ENCODE results near the gene DYNLT2B.
"Not testable (repeated sequence)": the region's sequence is repeated elsewhere in the genome, so short reads cannot be mapped to it uniquely, and the experiment has no call there.

DYNLT2B gene

DNA sequence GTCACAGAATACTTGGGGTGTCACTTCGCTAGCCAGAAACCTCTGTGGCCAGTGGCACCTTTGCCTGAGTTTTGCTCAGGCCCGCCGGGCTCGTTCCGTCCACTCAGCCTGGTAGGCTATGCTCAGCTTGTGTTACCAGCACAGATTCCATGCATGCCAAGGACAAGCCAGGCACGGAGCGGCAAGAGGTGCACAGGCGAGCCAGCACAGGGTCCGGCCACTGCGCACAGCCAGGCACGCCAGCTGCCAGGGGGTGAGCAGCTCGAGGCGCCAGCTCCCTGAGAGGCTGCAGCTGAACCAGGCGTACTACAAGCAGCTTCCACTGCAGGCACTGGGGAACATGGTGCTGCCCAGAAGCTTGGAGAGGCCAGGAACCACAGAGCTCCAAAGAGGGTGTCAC lies 45.2 kb downstream of the DYNLT2B start:
- no peak for DNase-seq (ENCODE audit: low spot score)

DNA sequence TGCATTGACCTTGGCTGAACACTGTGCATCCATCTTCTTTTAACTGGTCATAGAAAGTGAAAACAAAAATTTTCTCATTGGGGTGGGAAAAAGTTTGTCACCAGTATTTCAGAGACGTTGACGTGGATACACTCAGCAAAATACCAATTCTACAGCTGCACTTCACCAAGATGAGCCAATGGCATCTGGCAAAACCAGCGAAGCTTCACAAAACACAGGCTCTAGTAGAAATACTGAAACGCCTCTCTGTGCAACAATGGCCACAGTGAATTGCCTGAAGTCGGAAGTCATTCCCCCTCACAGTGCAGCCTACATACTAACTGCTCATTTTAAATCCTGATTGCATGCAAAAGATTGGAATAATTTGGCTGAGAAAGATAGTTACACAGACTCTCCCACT lies 47.5 kb downstream of the DYNLT2B start:
- DNase-seq (ENCODE audit: low spot score), result no peak

DNA sequence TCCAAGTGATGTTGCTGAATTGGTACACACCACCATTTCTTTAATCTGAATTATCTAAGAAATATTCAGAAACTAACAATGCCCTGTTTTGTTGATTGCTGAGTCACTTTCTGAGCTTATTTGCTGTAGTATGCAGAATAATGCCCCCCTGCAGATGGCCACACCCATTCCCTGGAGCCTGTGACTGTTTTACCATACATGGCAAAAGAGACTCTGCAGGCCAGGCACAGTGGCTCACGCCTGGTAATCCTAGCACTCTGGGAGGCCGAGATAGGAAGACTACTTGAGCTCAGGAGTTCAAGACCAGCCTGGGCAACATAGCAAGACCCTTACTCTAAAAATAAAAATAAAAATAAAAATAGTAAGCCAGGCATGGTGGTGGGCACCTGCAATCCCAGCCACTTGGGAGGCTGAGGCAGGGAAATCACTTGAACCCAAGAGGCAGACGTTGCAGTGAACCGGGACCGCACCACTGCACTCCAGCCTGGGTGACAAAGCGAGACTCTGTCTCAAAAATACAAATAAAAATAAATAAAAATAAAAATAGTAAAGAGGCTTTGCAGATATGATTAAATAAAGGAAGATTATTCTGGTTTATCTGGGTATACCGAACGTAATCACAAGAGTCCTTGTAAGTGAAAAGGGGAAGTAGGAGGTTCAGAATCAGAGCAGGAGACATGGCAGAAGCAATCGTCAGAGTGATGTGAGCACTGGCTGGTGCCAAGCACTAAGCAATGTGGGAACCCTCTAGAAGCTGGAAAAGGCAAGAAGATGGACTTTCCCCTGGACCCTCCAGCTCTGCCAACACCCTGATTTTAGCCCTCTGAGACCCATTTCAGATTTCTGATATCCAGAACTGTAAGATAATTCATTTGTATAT lies 49.5 kb downstream of the DYNLT2B start:
- DNase-seq (ENCODE audit: low spot score), result no peak

DNA sequence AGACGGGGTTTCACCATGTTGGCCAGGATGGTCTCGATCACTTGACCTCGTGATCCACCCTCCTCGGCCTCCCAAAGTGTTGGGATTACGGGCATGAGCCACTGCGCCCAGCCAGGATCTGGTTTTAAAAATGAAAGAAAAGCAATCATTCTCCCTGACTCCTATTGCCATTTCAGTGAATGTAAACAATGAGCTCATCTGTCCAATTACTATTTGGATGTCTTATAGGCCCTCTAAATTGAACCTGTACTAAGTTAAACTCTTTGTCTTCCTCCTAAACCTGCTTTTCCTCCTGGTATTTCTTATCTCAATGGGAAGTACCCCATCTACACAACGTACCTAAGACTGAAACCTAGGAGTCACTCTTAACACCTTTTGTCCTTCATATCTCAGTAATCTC lies 54.2 kb downstream of the DYNLT2B start:
- DNase-seq (ENCODE audit: low spot score), result no peak

DNA sequence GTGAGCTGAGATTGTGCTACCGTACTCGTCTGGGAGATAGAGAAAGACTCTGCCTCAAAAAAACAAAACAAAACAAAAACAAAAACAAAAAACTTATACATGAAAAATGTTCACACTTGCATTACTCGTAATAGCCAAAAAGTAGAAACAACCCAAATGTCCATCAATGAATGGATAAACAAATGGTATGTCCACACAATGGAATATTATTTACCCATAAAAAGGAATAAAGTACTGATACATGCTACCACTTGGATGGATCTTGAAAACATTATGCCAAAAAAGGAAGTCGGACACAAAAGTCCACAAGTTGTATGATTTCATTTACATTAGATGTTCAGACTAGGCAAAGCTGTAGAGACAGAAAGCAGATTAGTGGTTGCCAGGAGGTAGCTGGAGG lies 57.3 kb downstream of the DYNLT2B start:
- no peak for DNase-seq (ENCODE audit: low spot score)

DNA sequence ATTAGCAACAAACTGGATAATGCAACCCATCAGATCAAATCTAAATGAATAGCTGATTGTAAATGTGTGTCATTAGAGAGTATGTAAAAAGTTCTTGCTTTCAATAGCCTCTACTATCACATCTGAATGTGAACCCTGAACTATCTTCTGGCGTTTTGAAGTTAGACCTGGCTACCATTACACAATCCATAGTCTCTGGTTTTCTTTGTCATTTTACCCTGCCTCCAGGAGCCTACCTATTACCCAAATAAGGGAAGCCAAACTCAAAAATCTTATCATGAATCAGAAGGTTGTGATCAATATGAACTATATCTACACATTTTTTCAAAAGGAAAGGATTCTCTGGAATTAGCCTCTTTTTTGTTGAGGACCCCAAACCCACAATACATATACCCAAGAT lies 62.3 kb downstream of the DYNLT2B start:
- no peak for DNase-seq (ENCODE audit: low spot score)

DNA sequence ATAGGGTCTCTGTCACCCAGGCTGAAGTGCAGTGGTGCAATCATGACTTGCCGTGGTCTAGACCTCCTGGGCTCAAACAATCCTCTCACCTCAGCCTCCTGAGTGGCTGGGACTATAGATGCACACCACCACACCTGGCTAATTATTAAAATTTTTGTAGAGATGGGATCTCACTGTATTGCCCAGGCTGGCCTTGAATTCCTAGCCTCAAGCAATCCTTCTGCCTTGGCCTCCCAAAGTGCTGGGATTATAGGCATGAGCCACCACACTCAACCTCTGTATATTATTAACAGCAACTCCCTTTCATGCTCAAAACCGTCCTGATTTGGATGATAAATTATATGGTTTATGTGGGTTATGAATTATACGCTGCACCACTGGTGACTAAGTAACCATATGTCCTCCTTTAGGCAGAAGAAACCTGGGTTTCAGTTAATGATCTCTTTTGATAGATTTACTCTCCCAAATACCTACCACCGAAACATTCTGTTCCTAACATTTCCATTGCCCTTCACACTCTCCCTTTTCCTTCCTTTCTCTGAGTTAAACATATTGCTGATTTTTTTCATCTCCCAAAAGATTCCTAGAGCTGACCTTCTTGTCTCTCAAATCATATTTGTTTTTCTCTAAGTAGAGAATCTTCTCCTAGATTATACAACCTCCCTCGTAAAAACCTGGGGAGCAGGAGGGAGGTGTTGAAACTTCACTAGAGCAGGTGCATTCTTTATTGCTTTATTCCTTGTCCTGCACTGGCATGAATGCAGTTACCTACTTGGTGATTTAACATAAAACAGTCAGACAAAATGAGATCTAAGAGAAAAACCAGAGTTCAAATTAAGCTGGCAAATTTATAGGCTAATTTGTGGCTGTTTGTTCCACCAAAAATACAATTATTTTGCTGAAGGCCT lies 63.4 kb downstream of the DYNLT2B start:
- DNase-seq (ENCODE audit: low spot score), result no peak

DNA sequence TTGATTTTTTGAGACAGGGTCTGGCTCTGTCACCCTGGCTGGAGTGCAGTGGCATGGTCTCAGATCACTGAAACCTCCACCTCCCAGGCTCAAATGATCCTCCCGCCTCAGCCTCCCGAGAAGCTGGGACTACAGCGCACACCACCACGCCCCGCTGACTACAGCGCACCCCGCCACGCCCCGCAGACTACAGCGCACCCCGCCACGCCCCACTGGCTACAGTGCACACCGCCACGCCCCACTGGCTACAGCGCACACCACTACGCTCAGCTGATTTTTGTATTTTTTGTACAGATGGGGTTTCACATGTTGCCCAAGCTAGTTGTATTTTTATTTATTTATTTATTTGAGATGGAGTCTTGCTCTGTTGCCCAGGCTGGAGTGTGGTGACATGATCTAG lies 66.1 kb downstream of the DYNLT2B start:
- no peak for DNase-seq (ENCODE audit: low spot score)

DNA sequence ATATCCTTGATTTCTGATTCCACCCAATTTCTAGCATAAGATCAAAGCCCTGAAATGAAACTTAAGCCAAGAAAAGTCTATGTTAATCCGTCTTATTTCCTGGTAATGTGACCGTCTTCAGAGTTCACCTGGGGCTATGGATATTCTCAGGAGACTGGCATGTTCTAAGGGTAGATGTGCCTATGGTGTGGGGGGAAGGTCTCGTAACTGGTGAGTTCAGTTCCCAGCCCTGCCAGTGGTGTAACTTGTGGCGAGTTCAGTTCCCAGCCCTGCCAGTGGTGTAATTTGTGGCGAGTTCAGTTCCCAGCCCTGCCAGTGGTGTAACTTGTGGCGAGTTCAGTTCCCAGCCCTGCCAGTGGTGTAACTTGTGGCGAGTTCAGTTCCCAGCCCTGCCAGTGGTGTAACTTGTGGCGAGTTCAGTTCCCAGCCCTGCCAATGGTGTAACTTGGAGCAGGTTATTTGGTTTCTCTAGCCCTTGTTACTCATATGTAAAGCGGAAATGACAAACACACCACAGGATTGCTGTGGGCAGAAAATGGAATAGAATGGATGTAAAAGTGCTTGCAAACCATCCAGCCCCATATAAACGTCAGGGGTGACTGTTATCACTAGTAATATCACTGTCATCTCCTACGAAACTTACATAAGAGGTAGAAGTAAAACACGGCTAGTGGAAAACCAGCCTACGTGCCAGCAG lies 71.3 kb downstream of the DYNLT2B start:
- no peak for DNase-seq (ENCODE audit: low spot score)

DNA sequence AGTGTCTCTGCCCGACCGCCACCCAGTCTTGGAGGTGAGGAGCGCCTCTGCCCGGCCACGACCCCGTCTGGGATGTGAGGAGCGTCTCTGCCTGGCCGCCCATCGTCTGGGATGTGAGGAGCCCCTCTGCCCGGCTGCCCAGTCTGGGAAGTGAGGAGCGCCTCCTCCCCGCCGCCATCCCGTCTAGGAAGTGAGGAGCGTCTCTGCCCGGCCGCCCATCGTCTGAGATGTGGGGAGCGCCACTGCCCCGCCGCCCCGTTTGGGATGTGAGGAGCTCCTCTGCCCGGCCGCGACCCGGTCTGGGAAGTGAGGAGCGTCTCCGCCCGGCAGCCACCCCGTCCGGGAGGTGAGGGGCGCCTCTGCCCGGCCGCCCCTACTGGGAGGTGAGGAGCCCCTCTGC lies 73.9 kb downstream of the DYNLT2B start:
- not testable (repeated sequence) for DNase-seq (ENCODE audit: low spot score)

DNA sequence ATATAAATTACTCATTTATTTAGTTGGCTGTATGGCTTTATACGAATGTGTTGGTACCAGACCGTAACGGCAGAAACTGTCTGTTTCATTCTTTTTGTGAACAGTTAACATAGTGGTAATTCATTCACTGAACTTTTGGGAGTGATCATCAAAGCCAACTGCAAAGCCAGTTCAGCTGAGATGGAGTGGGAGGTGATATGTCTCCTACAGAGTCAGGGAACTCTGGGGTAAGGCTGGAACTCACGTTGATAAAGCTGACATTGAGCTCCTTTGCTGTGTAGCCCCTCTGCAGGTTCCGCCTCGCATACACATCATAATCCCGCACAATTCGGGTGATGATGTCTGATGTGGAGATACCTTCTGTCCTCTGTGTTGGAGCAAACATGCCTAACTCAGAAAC lies 76.3 kb downstream of the DYNLT2B start:
- DNase-seq (ENCODE audit: low spot score), result no peak

All from CD4-positive, alpha-beta T cell treated with Interleukin-6 at 100 ng/mL for 8 hours (primary cell).